Measurements from ENCODE around the gene RNF217. TPM values are rescaled to one million over a fixed set of nuclear protein-coding genes. Genes with fewer than 3 reads are reported as not detected.

RNF217 gene
- total and polyA plus RNA-seq, 2 of the 8 experiments (the other 6 are each of a cell fraction or from before 2014, with no cell fraction given), result 2.0 to 8.9 TPM

DNA sequence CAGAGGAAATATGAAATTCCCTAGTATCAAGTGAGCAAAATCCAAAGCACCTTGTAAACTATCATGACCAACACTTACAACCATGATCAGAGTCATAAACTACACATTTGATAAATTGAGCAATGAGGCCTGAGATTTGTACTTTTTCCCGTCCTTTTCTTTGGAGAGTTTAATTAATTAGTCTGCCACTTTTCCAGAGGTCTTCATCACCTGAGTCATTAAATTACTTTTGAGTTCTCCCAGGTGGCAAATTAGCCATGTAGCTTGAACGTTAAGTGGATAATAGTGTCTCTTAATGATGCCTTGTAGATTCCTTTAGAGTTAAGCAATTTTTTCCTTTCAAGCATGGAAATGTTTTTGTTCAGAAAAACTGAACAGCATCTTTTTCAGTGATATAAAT, 75.6 kb downstream of the RNF217 start:
- no peak overlapping the region for H3K23ac ChIP-seq (ENCODE audit: insufficient read length)
- no peaks in the 10 kb centered on the region for H3K79me2 ChIP-seq (ENCODE audit: control insufficient read depth in 1 of 2, insufficient read depth in 2 of 2, low read length in 2 of 2)
- H3K4ac ChIP-seq (replicated peaks; ENCODE audit: insufficient read length, low read depth, low read length), result no peak overlapping the region
- no peak overlapping the region for H2BK15ac ChIP-seq (ENCODE audit: low read length)
- no peaks in the 10 kb centered on the region for H3K27me3 ChIP-seq (replicated peaks in 1 of 4; ENCODE audit: control insufficient read depth in 3 of 4, extremely low read depth in 1 of 4, insufficient read depth in 3 of 4, low read length in 3 of 4)
- TF ChIP-seq POLR2A (IDR thresholded peaks at IDR 0.05; ENCODE audit: control extremely low read depth in 1 of 2, low read depth in 2 of 2, low read length in 2 of 2) (no peak), SRF (IDR thresholded peaks at IDR 0.05; ENCODE audit: low read depth, low read length) (no peak)
- 86% methylated on average over 2 of the region's 2 CpGs; no CpG with 5 or more reads in 1 of the 2 experiments for WGBS, 2 experiments (ENCODE audit: extremely low coverage in 1 of 2, insufficient coverage in 1 of 2, insufficient read length in 1 of 2, insufficient replicate concordance in 2 of 2, low coverage in 1 of 2, low lambda C conversion rate in 2 of 2, missing lambda C conversion rate in 1 of 2)
- DNase-seq (ENCODE audit: low read depth in 1 of 2, low spot score in 2 of 2) (no peak), FAIRE-seq (no peak)
- H4K20me1 ChIP-seq (replicated peaks in 1 of 2; ENCODE audit: control insufficient read depth in 1 of 2, insufficient read depth in 2 of 2, low read length in 2 of 2), result no peaks in the 10 kb centered on the region
- ChIA-PET CTCF (ENCODE audit: partially characterized antibody) (interaction anchor here (1.2 kb wide), 1 partner anchor 164 kb away, joined by 3 read pairs; no protein-coding TSS in a partner anchor), POLR2A (ENCODE audit: partially characterized antibody) (no interaction called here)
- no peak overlapping the region for H3K9ac ChIP-seq (replicated peaks in 1 of 4; ENCODE audit: extremely low read depth in 1 of 4, low read depth in 3 of 4, low read length in 3 of 4)
- H4K5ac ChIP-seq (ENCODE audit: insufficient read length, low read depth, low read length), result no peak overlapping the region
- no peaks in the 10 kb centered on the region for H3K4me1 ChIP-seq (replicated peaks in 1 of 4; ENCODE audit: control insufficient read depth in 3 of 4, insufficient read depth in 4 of 4, low read length in 3 of 4)
- no peak overlapping the region for H3K4me3 ChIP-seq (ENCODE audit: extremely low read depth in 1 of 4, insufficient read depth in 2 of 4, low read depth in 3 of 4, low read length in 4 of 4)
- no peaks in the 10 kb centered on the region for H3K23me2 ChIP-seq (ENCODE audit: low read depth, low read length)
- H3K9me3 ChIP-seq (ENCODE audit: insufficient read depth in 2 of 2, low read depth in 1 of 2, low read length in 1 of 2), result no peaks in the 10 kb centered on the region
- H2BK12ac ChIP-seq (ENCODE audit: low read depth, low read length), result no peak overlapping the region
- H3K36me3 ChIP-seq (ENCODE audit: control insufficient read depth in 2 of 4, insufficient read depth in 4 of 4, low read length in 3 of 4), result no peaks in the 10 kb centered on the region
- no peak overlapping the region for H2AFZ ChIP-seq (ENCODE audit: low read length)
- H3K56ac ChIP-seq (replicated peaks; ENCODE audit: insufficient read length, low read depth, low read length), result no peak overlapping the region
- H2BK20ac ChIP-seq (ENCODE audit: low read length), result no peak overlapping the region
- no peak overlapping the region for H2BK5ac ChIP-seq (ENCODE audit: low read depth, low read length)
- H4K8ac ChIP-seq (ENCODE audit: extremely low read depth, insufficient read depth, low read length), result no peak overlapping the region
- no peak overlapping the region for H2BK120ac ChIP-seq (replicated peaks; ENCODE audit: low read depth, low read length)
- no peaks in the 10 kb centered on the region for H3K79me1 ChIP-seq (ENCODE audit: low read depth, low read length)
- no peak overlapping the region for H3K4me2 ChIP-seq (ENCODE audit: insufficient read depth in 1 of 2, low read depth in 2 of 2, low read length in 2 of 2)
- H2AK5ac ChIP-seq (ENCODE audit: low read depth, low read length), result no peak overlapping the region
- H3K27ac ChIP-seq (ENCODE audit: low read depth, low read length), result no peak overlapping the region
- no peak overlapping the region for H3K14ac ChIP-seq (ENCODE audit: insufficient read length)
- H4K91ac ChIP-seq (replicated peaks; ENCODE audit: insufficient read length, low read length), result no peak overlapping the region
- H3K18ac ChIP-seq (ENCODE audit: extremely low read depth, low read length), result no peak overlapping the region

All from H1 (cell line).